IMR-90 (cell line): ENCODE measurements around the gene PHC2. TPM values are rescaled to one million over a fixed set of nuclear protein-coding genes. Genes with fewer than 3 reads are reported as not detected.

Experiments
- ATAC-seq: fragments of 200-7000 bp; cut with Tn5 transposase; 2 replicates; pipeline ENCODE4 v1.9.1; 2020; ENCODE audit warnings: low read depth, mild to moderate bottlenecking, moderate library complexity
- BruUV-seq: library from RNA; stranded (reverse); fragments of 400-500 nt; replicated peaks from 2 replicates; lab custom pipeline; 2021; lab: Mats Ljungman, UMichigan
- CTCF ChIA-PET: fragments of 300-600 bp; formaldehyde crosslinking; extraction: SDS; loops from one replicate; lab custom pipeline; 2021; ENCODE audit warnings: antibody characterized with exemption; lab: Yijun Ruan, JAX
- POLR2A ChIA-PET: fragments of 300-600 bp; sonication (Branson Sonifier 250); formaldehyde crosslinking; loops from one replicate; lab custom pipeline; 2022; ENCODE audit warnings: antibody characterized with exemption; ENCODE audit not compliant: unreplicated experiment; lab: Charles Lee
- DNase-seq: peaks from one replicate; pipeline ENCODE4 v3.0.0; 2013
- H2AFZ ChIP-seq: replicated peaks from 2 replicates; pipeline ENCODE3; 2013; ENCODE audit warnings: low read length, mild to moderate bottlenecking; ENCODE audit not compliant: poor library complexity
- H2AK5ac ChIP-seq: 2 replicates; pipeline ENCODE4 v1.6.1; 2013; ENCODE audit warnings: low read depth, low read length, inconsistent platforms
- H2AK9ac ChIP-seq: replicated peaks from 2 replicates; pipeline ENCODE3; 2013; ENCODE audit warnings: mild to moderate bottlenecking, low read depth, low read length, moderate library complexity; ENCODE audit not compliant: poor library complexity
- H2BK120ac ChIP-seq: 2 replicates; pipeline ENCODE4 v1.6.1; 2013; ENCODE audit warnings: low read depth, low read length, inconsistent platforms
- H2BK15ac ChIP-seq: 3 replicates; pipeline ENCODE4 v1.6.1; 2013; ENCODE audit warnings: low read depth, low read length, inconsistent platforms
- H2BK20ac ChIP-seq: 2 replicates; pipeline ENCODE4 v1.6.1; 2013; ENCODE audit warnings: low read depth, mild to moderate bottlenecking, inconsistent platforms, low read length, moderate library complexity
- H2BK5ac ChIP-seq: 2 replicates; pipeline ENCODE4 v1.6.1; 2013; ENCODE audit warnings: mild to moderate bottlenecking, low read depth, low read length, inconsistent platforms; ENCODE audit not compliant: poor library complexity, severe bottlenecking
- H3K14ac ChIP-seq: replicated peaks from 2 replicates; pipeline ENCODE4 v1.6.1; 2013; ENCODE audit warnings: low read depth, low read length, inconsistent platforms
- H3K18ac ChIP-seq: 2 replicates; pipeline ENCODE4 v1.6.1; 2013; ENCODE audit warnings: low read depth, low read length, control low read depth
- H3K23ac ChIP-seq: 2 replicates; pipeline ENCODE4 v1.6.1; 2013; ENCODE audit warnings: low read depth, low read length, inconsistent platforms
- H3K27ac ChIP-seq: 2 replicates; pipeline ENCODE4 v1.5.1; 2013; ENCODE audit warnings: mild to moderate bottlenecking, control low read depth, low read length; ENCODE audit not compliant: insufficient read depth
- H3K27me3 ChIP-seq: 2 replicates; pipeline ENCODE4 v1.6.1; 2013; ENCODE audit warnings: low read length; ENCODE audit not compliant: control insufficient read depth, insufficient read depth
- H3K36me3 ChIP-seq: 2 replicates; pipeline ENCODE4 v1.6.1; 2013; ENCODE audit warnings: low read length, mixed read lengths; ENCODE audit not compliant: control insufficient read depth, insufficient read depth
- H3K4ac ChIP-seq: 2 replicates; pipeline ENCODE4 v1.6.1; 2013; ENCODE audit warnings: low read depth, low read length, inconsistent platforms
- H3K4me1 ChIP-seq: 2 replicates; pipeline ENCODE4 v1.6.1; 2013; ENCODE audit warnings: low read length, mixed read lengths; ENCODE audit not compliant: control insufficient read depth, insufficient read depth
- H3K4me2 ChIP-seq: 2 replicates; pipeline ENCODE4 v1.6.1; 2013; ENCODE audit warnings: low read depth, mild to moderate bottlenecking, control low read depth, low read length, moderate library complexity
- H3K4me3 ChIP-seq: 2 replicates; pipeline ENCODE4 v1.5.1; 2013; ENCODE audit warnings: low read depth, mild to moderate bottlenecking, control low read depth, low read length, moderate library complexity; ENCODE audit not compliant: insufficient read depth
- H3K56ac ChIP-seq: 2 replicates; pipeline ENCODE4 v1.6.1; 2013; ENCODE audit warnings: low read length, inconsistent platforms; ENCODE audit not compliant: insufficient read depth; ENCODE audit errors: extremely low read depth
- H3K79me1 ChIP-seq, 2 experiments: 2 replicates each; pipeline ENCODE4 v1.6.1; 2013; ENCODE audit warnings: low read length in 2 of 2, inconsistent platforms in 1 of 2, low read depth in 1 of 2
- H3K9ac ChIP-seq: 2 replicates; pipeline ENCODE4 v1.6.1; 2013; ENCODE audit warnings: low read depth, low read length, control low read depth
- H3K9me1 ChIP-seq: 2 replicates; pipeline ENCODE4 v1.6.1; 2013; ENCODE audit warnings: low read length, inconsistent platforms; ENCODE audit not compliant: insufficient read depth
- H3K9me3 ChIP-seq: 2 replicates; pipeline ENCODE4 v1.6.1; 2013; ENCODE audit warnings: low read length; ENCODE audit not compliant: control insufficient read depth, insufficient read depth
- H4K20me1 ChIP-seq: 2 replicates; pipeline ENCODE4 v1.6.1; 2013; ENCODE audit warnings: low read length, inconsistent platforms; ENCODE audit not compliant: insufficient read depth
- H4K5ac ChIP-seq: 2 replicates; pipeline ENCODE4 v1.6.1; 2013; ENCODE audit warnings: mild to moderate bottlenecking, low read depth, low read length, control low read depth
- H4K8ac ChIP-seq, 2 experiments: 2 replicates each; pipeline ENCODE4 v1.6.1; 2013; ENCODE audit warnings: low read depth in 2 of 2, low read length in 2 of 2, control low read depth in 1 of 2, inconsistent platforms in 1 of 2
- H4K91ac ChIP-seq: 2 replicates; pipeline ENCODE4 v1.6.1; 2013; ENCODE audit warnings: low read depth, low read length, inconsistent platforms; ENCODE audit not compliant: insufficient read depth
- CEBPB ChIP-seq: IDR thresholded peaks from 2 replicates; pipeline ENCODE4 v1.6.1; 2012; ENCODE audit warnings: low read depth, low read length, improper control_type of control experiment
- CHD1 ChIP-seq: IDR thresholded peaks from 2 replicates; pipeline ENCODE4 v1.6.1; 2012; ENCODE audit warnings: low read depth, low read length, improper control_type of control experiment
- ELK1 ChIP-seq: fragments of 150-350 bp; IDR thresholded peaks from 2 replicates; pipeline ENCODE4 v1.6.1; 2016; ENCODE audit warnings: low read depth, mild to moderate bottlenecking, low read length, moderate library complexity, borderline replicate concordance
- MAFK ChIP-seq: IDR thresholded peaks from 2 replicates; pipeline ENCODE4 v1.6.1; 2012; ENCODE audit warnings: low read depth, low read length, improper control_type of control experiment
- NFE2L2 ChIP-seq: fragments of 150-350 bp; IDR thresholded peaks from 2 replicates; pipeline ENCODE4 v1.6.1; 2016; ENCODE audit warnings: low read depth, mild to moderate bottlenecking, low read length
- POLR2A ChIP-seq: IDR thresholded peaks from 2 replicates; pipeline ENCODE4 v1.6.1; 2012; ENCODE audit warnings: mild to moderate bottlenecking, low read depth, low read length
- SMC3 ChIP-seq: fragments of 150-350 bp; IDR thresholded peaks from 2 replicates; pipeline ENCODE4 v1.6.1; 2016; ENCODE audit warnings: low read depth, mild to moderate bottlenecking, antibody characterized with exemption, low read length, moderate library complexity
- USF2 ChIP-seq: fragments of 150-350 bp; IDR thresholded peaks from 2 replicates; pipeline ENCODE4 v1.6.1; 2017; ENCODE audit warnings: mild to moderate bottlenecking, antibody characterized with exemption, low read length, low read depth
- WGBS, 2 experiments: methylation state at CpG; one replicate each; pipeline versions ENCODE4 v1.1.5 to v1.1.7; 2013; ENCODE audit warnings: missing lambda C conversion rate in 2 of 2; ENCODE audit not compliant: insufficient read length in 1 of 2; ENCODE audit errors: extremely low coverage in 2 of 2; 5-methylcytosine and 5-hydroxymethylcytosine counted together
- dilution Hi-C: fragments of 300-500 bp; cut with HindIII; formaldehyde crosslinking; loops from one replicate; pipeline ENCODE4 v1.14.3; 2018; ENCODE audit warnings: low sequenced_read_pairs; ENCODE audit not compliant: unreplicated experiment
- in situ Hi-C: fragments of 300-500 bp; cut with MboI; formaldehyde crosslinking; loops from 3 replicates; pipeline ENCODE4 v1.14.3; 2019; ENCODE audit warnings: low sequenced_read_pairs, inconsistent platforms, mixed read lengths
- intact Hi-C: fragments of 100-400 bp; cut with micrococcal nuclease; formaldehyde crosslinking; loops from 2 replicates; pipeline ENCODE4 v1.10.0; 2022
- polyA plus RNA-seq, 3 experiments: library from polyadenylated mRNA; depleted of rRNA; stranded (reverse); fragments of >200 nt; gene quantifications; 2 replicates each; pipeline ENCODE4 v1.2.3, GENCODE V29; 2012; ENCODE audit warnings: low replicate concordance in 1 of 3
- total RNA-seq: library from RNA; depleted of rRNA; stranded (reverse); fragments of >200 nt; gene quantifications from 2 replicates; pipeline ENCODE4 v1.2.3, GENCODE V29; 2012

Gene PHC2
- total and polyA plus RNA-seq, 2 of the 4 experiments (the other 2 are of a cell fraction): 46.4 to 98.1 TPM

GRCh38 chr1:33446590-33446989, 15.7 kb upstream of the PHC2 start:
- H2AK5ac ChIP-seq: no peak overlapping the region
- H3K4me3 ChIP-seq: no peak overlapping the region
- dilution Hi-C loops: no loop called here
- no TSS peak for BruUV-seq
- ATAC-seq: no peak
- H3K4me2 ChIP-seq: no peak overlapping the region
- CTCF ChIA-PET: no interaction called here
- no peak overlapping the region for H4K5ac ChIP-seq
- intact Hi-C loops: no loop called here
- no peak overlapping the region for H2BK20ac ChIP-seq
- H2BK15ac ChIP-seq: no peak overlapping the region
- in situ Hi-C loops: no loop called here
- no peak overlapping the region for H3K9ac ChIP-seq
- H4K91ac ChIP-seq: no peak overlapping the region
- no peaks in the 10 kb centered on the region for H3K9me3 ChIP-seq
- POLR2A ChIA-PET: no interaction called here
- no peaks in the 10 kb centered on the region for H4K20me1 ChIP-seq
- H3K27ac ChIP-seq: no peak overlapping the region
- H2BK120ac ChIP-seq: no peak overlapping the region
- H2AFZ ChIP-seq: no peak overlapping the region
- no peak overlapping the region for H2AK9ac ChIP-seq
- no peaks in the 10 kb centered on the region for H3K27me3 ChIP-seq
- no peak overlapping the region for H3K4ac ChIP-seq
- no peak overlapping the region for H3K23ac ChIP-seq
- no CpG with 5 or more reads among the region's 3 CpGs for WGBS, 2 experiments
- H3K56ac ChIP-seq: no peak overlapping the region
- no peak overlapping the region for H4K8ac ChIP-seq
- H3K9me1 ChIP-seq: peaks cover 6% of the 10 kb centered on the region
- H2BK5ac ChIP-seq: no peak overlapping the region
- H3K4me1 ChIP-seq: peaks cover 8% of the 10 kb centered on the region
- H3K79me1 ChIP-seq: no peaks in the 10 kb centered on the region
- DNase-seq: no peak
- no peak overlapping the region for H3K14ac ChIP-seq
- no peaks in the 10 kb centered on the region for H3K36me3 ChIP-seq
- TF ChIP-seq NFE2L2 (no peak), POLR2A (no peak), USF2 (no peak), CHD1 (no peak), SMC3 (no peak), CEBPB (no peak), MAFK (no peak), ELK1 (no peak)
- no peak overlapping the region for H3K18ac ChIP-seq
